Right lobe of liver (tissue), 6 donors: Measurements from ENCODE around the gene DMPK. TPM values are rescaled to one million over a fixed set of nuclear protein-coding genes. Genes with fewer than 3 reads are reported as not detected.

Source experiments
- ATAC-seq, 4 donors: fragments of 200-7000 bp; cut with Tn5 transposase; one replicate each; pipeline ENCODE4 v1.9.1; 2020; ENCODE audit warnings: mild to moderate bottlenecking in 4 of 4, moderate library complexity in 4 of 4
- DNase-seq, 3 donors: peaks; one replicate each; pipeline ENCODE4 v3.0.0-alpha.2; 2020
- H3K27ac ChIP-seq, 3 donors: fragments of 200-600 bp; one replicate each; pipeline ENCODE4 v1.8.0; 2022
- H3K27me3 ChIP-seq, 2 donors: fragments of 200-600 bp; one replicate each; pipeline ENCODE4 v1.8.0; 2022
- H3K36me3 ChIP-seq, 4 donors: fragments of 200-600 bp; sonication (generic) in 1 of 4; one replicate each; pipeline versions ENCODE4 v1.5.1 to v1.8.0; 2017 to 2022; ENCODE audit warnings: control low read depth in 1 of 4
- H3K4me1 ChIP-seq, 4 donors: fragments of 200-600 bp; sonication (generic) in 1 of 4; one replicate each; pipeline versions ENCODE4 v1.5.1 to v1.8.0; 2017 to 2022; ENCODE audit warnings: control low read depth in 1 of 4
- H3K4me3 ChIP-seq, 3 donors: fragments of 200-600 bp; one replicate each; pipeline ENCODE4 v1.8.0; 2022
- H3K9me3 ChIP-seq, 4 donors: fragments of 200-600 bp; sonication (generic) in 1 of 4; one replicate each; pipeline versions ENCODE4 v1.5.1 to v1.8.0; 2017 to 2022; ENCODE audit warnings: control low read depth in 1 of 4
- POLR2A ChIP-seq: fragments of 450-650 bp; IDR thresholded peaks from one replicate; pipeline ENCODE4 v1.6.1; 2017; ENCODE audit warnings: antibody characterized with exemption, mild to moderate bottlenecking
- WGBS: methylation state at CpG from one replicate; pipeline ENCODE4 v1.1.6; 2018; ENCODE audit warnings: low coverage, low lambda C conversion rate; ENCODE audit not compliant: insufficient coverage; ENCODE audit errors: missing lambda C conversion rate; 5-methylcytosine and 5-hydroxymethylcytosine counted together
- intact Hi-C, 2 donors: fragments of 100-400 bp; cut with DNase I; formaldehyde crosslinking; loops; one replicate each; pipeline versions ENCODE4 v1.11.2 to v1.14.1; 2022
- total RNA-seq, 6 experiments: library from RNA; depleted of rRNA in 2 of 6; stranded (reverse); fragments of >200 nt in 2 of 6; fragmentation: NEBNext Ultra II Directional in 3 of 6; extraction: Animal tissue kit (Norgen Biotek cat#: 25700) in 3 of 6; gene quantifications; one replicate each; pipeline versions ENCODE4 v1.1.0 to v1.2.4, GENCODE V29; 2016 to 2023
- TF ChIP-seq, protein P1 (sequence below), 4 donors: fragments of 200-600 bp in 3 of 4; fragments of 450-650 bp in 1 of 4; IDR thresholded peaks; one replicate each; pipeline versions ENCODE4 v1.5.1 to v1.8.0; 2016 to 2022; ENCODE audit warnings: antibody characterized with exemption in 4 of 4, mild to moderate bottlenecking in 2 of 4
- donor health status: DM: no; HTN: yes; CAD: no.
- donor health status: DM: no; HTN: no; CAD: no.
- donor health status: DM: no; HTN: no; CAD: no.
- donor health status: DM: no; HTN: yes; CAD: no.
- donor health status: DM: no; HTN: yes; CAD: no.

DMPK gene
- total RNA-seq, 6 experiments from 2014 or later, result 4.3 to 14.9 (median 8.7) TPM

DNA sequence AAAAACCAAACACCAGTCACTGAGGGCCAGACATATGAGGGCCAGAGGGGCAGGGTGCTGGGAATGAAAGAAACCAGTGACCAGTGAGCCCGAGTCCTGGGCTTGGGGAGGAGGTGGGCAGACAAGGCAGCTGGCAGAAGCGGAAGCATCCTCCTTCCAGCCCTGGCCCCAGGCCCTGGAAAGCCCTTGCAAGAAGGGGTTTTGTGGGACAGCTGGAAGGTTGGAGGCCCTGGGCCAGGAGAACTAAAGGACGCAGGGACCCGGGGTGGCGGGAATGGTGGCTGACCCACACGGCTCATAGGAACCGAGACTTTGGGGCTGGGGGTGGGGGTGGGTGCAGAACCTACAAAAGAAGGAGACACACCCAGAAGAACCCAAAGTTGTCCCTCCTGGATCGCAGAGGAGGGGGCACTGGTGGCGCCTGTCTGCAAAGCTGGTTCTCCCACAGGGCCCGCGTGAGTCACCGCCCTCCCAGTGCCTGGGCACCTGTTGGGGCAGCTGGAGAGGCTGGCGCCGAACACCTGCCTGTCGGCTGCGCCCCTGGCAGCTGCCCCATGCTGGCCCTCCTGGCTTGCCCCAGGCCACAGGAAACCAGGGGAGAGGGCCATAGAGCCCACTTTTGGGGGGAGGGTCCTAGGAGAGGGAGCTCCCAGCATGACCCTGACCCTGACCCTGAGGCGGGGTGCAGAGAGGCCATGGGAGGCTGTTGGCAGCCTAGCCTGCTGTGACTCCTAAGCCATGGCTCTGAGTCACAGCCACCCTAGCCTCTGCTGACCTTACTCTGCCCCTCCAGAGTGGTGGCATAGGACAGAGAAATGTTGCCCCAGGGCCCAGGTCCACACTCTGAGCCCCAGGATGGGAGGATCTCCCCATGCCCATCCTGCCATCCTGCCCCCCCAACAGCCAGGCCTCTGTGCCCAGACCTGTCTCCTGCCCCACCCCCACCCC lies 802 bp downstream of the DMPK start:
- no peak overlapping the region for H3K27ac ChIP-seq
- peak in 1 of 3 donors; percentile 58 for DNase-seq
- H3K4me3 ChIP-seq, result peak overlapping the region in 1 of 3 donors; percentile 22
- H3K27me3 ChIP-seq, result no peaks in the 10 kb centered on the region
- intact Hi-C loops, result no loop called here
- no peaks in the 10 kb centered on the region for H3K9me3 ChIP-seq
- ATAC-seq, result peak in 1 of 4 donors; percentile 17
- peaks cover 0 to 5% (median 0%) of the 10 kb centered on the region in 4 donors for H3K4me1 ChIP-seq
- WGBS, result 20% methylated on average over 1 of the region's 17 CpGs
- peaks cover 0 to 7% (median 0%) of the 10 kb centered on the region in 4 donors for H3K36me3 ChIP-seq
- TF ChIP-seq, protein P1, sequence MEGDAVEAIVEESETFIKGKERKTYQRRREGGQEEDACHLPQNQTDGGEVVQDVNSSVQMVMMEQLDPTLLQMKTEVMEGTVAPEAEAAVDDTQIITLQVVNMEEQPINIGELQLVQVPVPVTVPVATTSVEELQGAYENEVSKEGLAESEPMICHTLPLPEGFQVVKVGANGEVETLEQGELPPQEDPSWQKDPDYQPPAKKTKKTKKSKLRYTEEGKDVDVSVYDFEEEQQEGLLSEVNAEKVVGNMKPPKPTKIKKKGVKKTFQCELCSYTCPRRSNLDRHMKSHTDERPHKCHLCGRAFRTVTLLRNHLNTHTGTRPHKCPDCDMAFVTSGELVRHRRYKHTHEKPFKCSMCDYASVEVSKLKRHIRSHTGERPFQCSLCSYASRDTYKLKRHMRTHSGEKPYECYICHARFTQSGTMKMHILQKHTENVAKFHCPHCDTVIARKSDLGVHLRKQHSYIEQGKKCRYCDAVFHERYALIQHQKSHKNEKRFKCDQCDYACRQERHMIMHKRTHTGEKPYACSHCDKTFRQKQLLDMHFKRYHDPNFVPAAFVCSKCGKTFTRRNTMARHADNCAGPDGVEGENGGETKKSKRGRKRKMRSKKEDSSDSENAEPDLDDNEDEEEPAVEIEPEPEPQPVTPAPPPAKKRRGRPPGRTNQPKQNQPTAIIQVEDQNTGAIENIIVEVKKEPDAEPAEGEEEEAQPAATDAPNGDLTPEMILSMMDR (IDR thresholded peaks at IDR 0.05), result no peak
- TF ChIP-seq POLR2A, result no peak

DNA sequence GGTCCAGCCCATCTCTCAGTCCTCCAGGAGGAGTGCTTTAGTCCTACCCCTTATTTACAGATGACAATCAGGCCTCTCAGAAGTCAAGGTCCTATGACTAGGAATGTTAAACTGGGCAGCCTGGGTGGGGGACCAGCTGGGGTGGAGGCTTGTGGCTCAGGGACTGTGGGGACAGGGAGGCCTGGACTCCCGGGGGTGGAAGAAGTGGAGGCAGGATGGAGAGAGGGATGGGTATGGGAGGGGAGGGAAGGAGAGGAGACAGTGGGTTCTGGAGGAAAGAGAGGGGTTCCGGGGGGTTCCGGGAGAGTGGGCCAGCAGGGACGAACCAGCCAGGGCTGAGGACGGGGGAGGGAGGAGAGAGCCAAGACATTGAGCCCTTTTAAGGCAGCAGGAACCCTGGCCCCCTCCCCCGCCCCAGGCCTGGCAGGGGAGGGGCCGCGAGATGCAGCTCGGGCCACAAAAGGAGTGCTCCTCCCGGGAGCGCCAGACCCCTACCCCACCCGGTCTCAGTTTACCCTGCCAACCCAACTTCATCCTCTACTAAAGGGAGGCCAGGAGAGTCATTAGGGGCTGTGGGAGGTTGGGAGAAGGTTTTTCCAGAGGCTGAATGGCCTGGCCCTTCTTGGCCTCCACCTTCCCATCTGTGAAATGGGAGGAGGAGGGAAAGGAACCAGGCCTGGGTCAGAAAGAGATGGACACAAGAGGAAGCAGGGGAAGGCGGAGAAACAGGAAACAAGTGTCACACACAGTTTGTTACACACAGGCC lies 1.7 kb downstream of the DMPK start:
- Histone ChIP-seq H3K4me1 (peaks cover 0 to 5% (median 0%) of the 10 kb centered on the region in 4 donors), H3K4me3 (no peak overlapping the region), H3K27me3 (no peaks in the 10 kb centered on the region), H3K9me3 (no peaks in the 10 kb centered on the region), H3K36me3 (peaks cover 0 to 7% (median 0%) of the 10 kb centered on the region in 4 donors), H3K27ac (no peak overlapping the region)
- DNase-seq (no peak), ATAC-seq (no peak)
- intact Hi-C loops, result no loop called here
- 30% methylated on average over 9 of the region's 13 CpGs for WGBS
- TF ChIP-seq POLR2A, result no peak
- TF ChIP-seq, protein P1 (IDR thresholded peaks at IDR 0.05), result no peak

DNA sequence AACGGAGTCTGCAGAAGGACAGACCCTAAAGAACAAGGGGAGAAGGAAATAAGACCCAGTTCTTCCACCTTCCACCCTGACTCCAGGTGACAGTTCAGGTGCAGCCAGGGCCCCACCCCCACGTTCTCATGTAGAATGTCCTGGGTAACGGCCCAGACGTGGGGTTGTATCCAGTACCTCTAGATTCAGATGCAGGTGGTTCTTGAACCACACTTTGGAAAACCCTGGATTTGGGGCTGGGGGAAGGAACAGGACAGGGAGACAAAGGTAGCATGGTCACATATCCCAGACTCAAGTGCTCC lies 2.2 kb downstream of the DMPK start:
- intact Hi-C loops, result no loop called here
- Histone ChIP-seq H3K27ac (no peak overlapping the region), H3K9me3 (no peaks in the 10 kb centered on the region), H3K36me3 (peaks cover 0 to 7% (median 0%) of the 10 kb centered on the region in 4 donors), H3K4me3 (no peak overlapping the region), H3K4me1 (peaks cover 0 to 5% (median 0%) of the 10 kb centered on the region in 4 donors), H3K27me3 (no peaks in the 10 kb centered on the region)
- DNase-seq (no peak), ATAC-seq (no peak)
- TF ChIP-seq POLR2A, result no peak
- TF ChIP-seq, protein P1 (IDR thresholded peaks at IDR 0.05), result no peak
- WGBS, result 33% methylated on average over 4 of the region's 4 CpGs

DNA sequence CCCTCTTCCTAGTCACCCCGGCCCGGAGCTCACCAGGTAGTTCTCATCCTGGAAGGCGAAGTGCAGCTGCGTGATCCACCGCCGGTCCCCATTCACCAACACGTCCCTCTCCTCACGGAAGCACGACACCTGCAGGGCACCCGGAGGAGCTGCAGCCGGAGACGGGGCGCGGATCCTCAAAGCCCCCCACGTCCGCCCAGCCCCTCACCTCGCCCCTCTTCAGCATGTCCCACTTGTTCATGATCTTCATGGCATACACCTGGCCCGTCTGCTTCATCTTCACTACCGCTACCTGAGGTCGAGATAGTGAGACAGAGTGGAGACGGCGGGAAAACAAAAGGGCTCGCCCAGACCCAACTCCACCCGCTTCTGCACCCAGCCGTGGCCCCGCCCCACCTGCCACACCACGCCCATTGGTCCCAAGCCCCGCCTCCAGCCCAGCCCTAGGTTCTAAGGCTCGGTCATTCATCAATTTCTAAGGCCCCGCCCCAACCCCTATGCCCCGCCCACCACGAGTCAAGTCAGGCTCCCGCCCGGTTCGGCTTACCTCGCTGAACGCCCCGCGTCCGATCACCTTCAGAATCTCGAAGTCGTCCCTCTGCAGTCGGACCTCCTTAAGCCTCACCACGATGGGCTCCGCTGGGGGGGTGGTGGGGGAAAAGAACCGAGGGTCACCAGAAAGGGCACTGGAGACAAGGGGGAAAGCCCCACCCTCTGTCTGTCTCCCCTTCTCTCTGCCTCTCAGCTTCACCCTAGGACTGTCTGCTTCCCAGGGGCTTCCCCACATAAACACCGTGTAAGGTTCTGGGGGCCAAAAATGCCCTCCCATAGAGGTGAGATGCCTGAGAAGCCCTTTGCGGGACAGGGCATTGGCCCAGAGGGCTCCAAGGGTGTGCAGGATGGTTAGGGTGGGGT lies 2.8 kb downstream of the DMPK start:
- no peaks in the 10 kb centered on the region for H3K27me3 ChIP-seq
- H3K36me3 ChIP-seq, result peaks cover 0 to 7% (median 0%) of the 10 kb centered on the region in 4 donors
- no peak overlapping the region for H3K27ac ChIP-seq
- 8% methylated on average over 25 of the region's 48 CpGs for WGBS
- peaks cover 0 to 5% (median 0%) of the 10 kb centered on the region in 4 donors for H3K4me1 ChIP-seq
- H3K4me3 ChIP-seq, result no peak overlapping the region
- no peak for TF ChIP-seq POLR2A
- TF ChIP-seq, protein P1 (IDR thresholded peaks at IDR 0.05), result peak; percentile 51 to 66 (median 60)
- DNase-seq (peak; percentile 87 to 91 (median 88)), ATAC-seq (peak; percentile 89 to 93 (median 90))
- intact Hi-C loops, result no loop called here
- no peaks in the 10 kb centered on the region for H3K9me3 ChIP-seq
